ENCODE data around the gene AOC3.
"Not testable (repeated sequence)": the region's sequence is repeated elsewhere in the genome, so short reads cannot be mapped to it uniquely, and the experiment has no call there.

The AOC3 gene

DNA sequence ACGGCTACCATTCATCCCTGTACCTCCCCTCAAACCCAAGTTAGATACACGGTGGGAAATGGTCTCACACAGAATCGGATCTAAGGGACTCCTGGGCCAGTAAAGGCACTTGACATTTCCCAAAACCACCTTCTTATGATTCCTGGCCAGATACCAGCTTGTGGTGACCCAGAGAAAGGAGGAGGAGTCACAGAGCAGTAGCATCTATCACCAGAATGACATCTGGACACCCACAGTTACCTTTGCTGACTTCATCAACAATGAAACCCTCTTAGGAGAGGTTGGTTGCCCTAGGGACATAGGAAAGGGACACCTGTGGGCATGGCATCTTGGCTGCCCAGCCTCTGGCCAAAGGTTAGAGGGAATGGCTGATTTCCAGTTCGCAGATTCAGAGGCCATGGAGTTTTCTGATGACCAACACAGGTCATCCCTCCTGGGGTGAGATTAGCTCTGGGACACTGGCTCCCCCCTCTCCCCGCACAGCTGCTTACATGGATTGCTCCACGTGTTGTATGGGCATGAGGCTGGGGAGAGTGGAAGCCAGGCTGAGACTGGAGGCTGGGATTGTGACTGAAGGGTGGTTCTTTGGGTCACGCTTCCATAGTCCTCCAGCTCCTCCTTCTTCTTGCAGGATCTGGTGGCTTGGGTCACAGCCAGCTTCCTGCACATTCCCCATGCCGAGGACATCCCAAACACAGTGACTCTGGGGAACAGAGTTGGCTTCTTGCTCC is 1.4 kb upstream of the AOC3 start:
- in situ Hi-C loops (cut with HindIII; ENCODE audit: low pct_ligation_motif_present, low sequenced_read_pairs): no loop called here
- Histone ChIP-seq H3K27me3 (replicated peaks) (no peaks in the 10 kb centered on the region), H3K27ac (no peak overlapping the region), H3K36me3 (replicated peaks) (peaks cover 13% of the 10 kb centered on the region), H3K4me3 (ENCODE audit: low read depth, low read length) (no peak overlapping the region)
- DNase-seq: no peak
- TF ChIP-seq, protein P1, sequence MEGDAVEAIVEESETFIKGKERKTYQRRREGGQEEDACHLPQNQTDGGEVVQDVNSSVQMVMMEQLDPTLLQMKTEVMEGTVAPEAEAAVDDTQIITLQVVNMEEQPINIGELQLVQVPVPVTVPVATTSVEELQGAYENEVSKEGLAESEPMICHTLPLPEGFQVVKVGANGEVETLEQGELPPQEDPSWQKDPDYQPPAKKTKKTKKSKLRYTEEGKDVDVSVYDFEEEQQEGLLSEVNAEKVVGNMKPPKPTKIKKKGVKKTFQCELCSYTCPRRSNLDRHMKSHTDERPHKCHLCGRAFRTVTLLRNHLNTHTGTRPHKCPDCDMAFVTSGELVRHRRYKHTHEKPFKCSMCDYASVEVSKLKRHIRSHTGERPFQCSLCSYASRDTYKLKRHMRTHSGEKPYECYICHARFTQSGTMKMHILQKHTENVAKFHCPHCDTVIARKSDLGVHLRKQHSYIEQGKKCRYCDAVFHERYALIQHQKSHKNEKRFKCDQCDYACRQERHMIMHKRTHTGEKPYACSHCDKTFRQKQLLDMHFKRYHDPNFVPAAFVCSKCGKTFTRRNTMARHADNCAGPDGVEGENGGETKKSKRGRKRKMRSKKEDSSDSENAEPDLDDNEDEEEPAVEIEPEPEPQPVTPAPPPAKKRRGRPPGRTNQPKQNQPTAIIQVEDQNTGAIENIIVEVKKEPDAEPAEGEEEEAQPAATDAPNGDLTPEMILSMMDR (IDR thresholded peaks at IDR 0.05; ENCODE audit: low read depth, low read length, missing control alignments): no peak

DNA sequence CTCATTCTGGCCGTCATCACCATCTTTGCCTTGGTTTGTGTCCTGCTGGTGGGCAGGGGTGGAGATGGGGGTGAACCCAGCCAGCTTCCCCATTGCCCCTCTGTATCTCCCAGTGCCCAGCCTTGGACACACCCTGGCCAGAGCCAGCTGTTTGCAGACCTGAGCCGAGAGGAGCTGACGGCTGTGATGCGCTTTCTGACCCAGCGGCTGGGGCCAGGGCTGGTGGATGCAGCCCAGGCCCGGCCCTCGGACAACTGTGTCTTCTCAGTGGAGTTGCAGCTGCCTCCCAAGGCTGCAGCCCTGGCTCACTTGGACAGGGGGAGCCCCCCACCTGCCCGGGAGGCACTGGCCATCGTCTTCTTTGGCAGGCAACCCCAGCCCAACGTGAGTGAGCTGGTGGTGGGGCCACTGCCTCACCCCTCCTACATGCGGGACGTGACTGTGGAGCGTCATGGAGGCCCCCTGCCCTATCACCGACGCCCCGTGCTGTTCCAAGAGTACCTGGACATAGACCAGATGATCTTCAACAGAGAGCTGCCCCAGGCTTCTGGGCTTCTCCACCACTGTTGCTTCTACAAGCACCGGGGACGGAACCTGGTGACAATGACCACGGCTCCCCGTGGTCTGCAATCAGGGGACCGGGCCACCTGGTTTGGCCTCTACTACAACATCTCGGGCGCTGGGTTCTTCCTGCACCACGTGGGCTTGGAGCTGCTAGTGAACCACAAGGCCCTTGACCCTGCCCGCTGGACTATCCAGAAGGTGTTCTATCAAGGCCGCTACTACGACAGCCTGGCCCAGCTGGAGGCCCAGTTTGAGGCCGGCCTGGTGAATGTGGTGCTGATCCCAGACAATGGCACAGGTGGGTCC is 607 bp downstream of the AOC3 start:
- in situ Hi-C loops (cut with HindIII; ENCODE audit: low pct_ligation_motif_present, low sequenced_read_pairs); H3K4me3 ChIP-seq (ENCODE audit: low read depth, low read length); DNase-seq; H3K27ac ChIP-seq; H3K36me3 ChIP-seq (replicated peaks); H3K27me3 ChIP-seq (replicated peaks): not testable (repeated sequence)

DNA sequence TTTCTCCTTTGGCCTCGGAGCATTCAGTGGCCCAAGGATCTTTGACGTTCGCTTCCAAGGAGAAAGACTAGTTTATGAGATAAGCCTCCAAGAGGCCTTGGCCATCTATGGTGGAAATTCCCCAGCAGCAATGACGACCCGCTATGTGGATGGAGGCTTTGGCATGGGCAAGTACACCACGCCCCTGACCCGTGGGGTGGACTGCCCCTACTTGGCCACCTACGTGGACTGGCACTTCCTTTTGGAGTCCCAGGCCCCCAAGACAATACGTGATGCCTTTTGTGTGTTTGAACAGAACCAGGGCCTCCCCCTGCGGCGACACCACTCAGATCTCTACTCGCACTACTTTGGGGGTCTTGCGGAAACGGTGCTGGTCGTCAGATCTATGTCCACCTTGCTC is 1.4 kb downstream of the AOC3 start:
- Histone ChIP-seq H3K4me3 (ENCODE audit: low read depth, low read length) (no peak overlapping the region), H3K27me3 (replicated peaks) (no peaks in the 10 kb centered on the region), H3K36me3 (replicated peaks) (no peaks in the 10 kb centered on the region), H3K27ac (no peak overlapping the region)
- in situ Hi-C loops (cut with HindIII; ENCODE audit: low pct_ligation_motif_present, low sequenced_read_pairs): no loop called here
- TF ChIP-seq, protein P1 (IDR thresholded peaks at IDR 0.05; ENCODE audit: low read depth, low read length, missing control alignments): no peak
- no peak for DNase-seq

DNA sequence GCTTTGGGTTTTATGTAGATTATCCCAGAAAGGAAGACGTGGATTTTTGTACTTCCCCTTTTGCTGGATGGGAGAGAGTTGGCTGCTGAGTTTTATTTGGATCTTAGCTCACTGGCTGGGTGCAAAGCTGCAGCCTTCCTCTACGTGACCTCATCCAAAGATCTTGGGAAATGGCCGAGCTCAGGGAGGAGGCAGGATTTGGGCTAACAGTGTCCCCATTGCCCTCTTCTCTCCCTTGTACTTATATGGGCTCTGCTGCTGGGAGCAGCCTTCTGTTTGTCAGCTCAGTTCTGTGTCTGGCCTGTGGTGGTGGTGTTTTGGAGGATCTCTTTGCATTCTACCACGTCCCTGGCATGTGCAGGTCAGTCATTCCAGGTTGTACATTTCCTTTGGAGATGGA is 2.0 kb downstream of the AOC3 start:
- Histone ChIP-seq H3K4me3 (ENCODE audit: low read depth, low read length) (no peak overlapping the region), H3K27ac (no peak overlapping the region), H3K27me3 (replicated peaks) (no peaks in the 10 kb centered on the region), H3K36me3 (replicated peaks) (no peaks in the 10 kb centered on the region)
- DNase-seq: no peak
- in situ Hi-C loops (cut with HindIII; ENCODE audit: low pct_ligation_motif_present, low sequenced_read_pairs): no loop called here
- TF ChIP-seq, protein P1 (IDR thresholded peaks at IDR 0.05; ENCODE audit: low read depth, low read length, missing control alignments): no peak

DNA sequence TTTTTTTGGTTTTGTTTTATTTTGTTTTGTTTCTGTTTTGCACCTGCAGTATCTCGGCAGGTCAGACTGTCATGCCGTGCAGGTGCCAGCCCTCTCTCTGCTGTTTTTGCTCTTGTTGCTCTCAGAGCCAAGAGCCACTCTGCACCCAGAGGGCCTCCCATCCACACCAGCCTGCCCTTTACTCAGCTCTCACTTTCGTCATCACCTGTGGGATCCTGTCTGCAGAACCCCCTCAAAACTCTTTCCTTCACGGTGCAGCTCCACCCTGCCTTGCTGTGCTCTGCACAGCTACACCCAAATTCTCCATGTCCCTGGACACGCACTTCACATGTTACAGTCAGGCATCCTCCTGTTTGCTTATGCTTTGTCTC is 2.6 kb downstream of the AOC3 start:
- Histone ChIP-seq H3K27ac (no peak overlapping the region), H3K27me3 (replicated peaks) (no peaks in the 10 kb centered on the region), H3K36me3 (replicated peaks) (no peaks in the 10 kb centered on the region), H3K4me3 (ENCODE audit: low read depth, low read length) (no peak overlapping the region)
- no peak for DNase-seq
- in situ Hi-C loops (cut with HindIII; ENCODE audit: low pct_ligation_motif_present, low sequenced_read_pairs): no loop called here
- TF ChIP-seq, protein P1 (IDR thresholded peaks at IDR 0.05; ENCODE audit: low read depth, low read length, missing control alignments): no peak

DNA sequence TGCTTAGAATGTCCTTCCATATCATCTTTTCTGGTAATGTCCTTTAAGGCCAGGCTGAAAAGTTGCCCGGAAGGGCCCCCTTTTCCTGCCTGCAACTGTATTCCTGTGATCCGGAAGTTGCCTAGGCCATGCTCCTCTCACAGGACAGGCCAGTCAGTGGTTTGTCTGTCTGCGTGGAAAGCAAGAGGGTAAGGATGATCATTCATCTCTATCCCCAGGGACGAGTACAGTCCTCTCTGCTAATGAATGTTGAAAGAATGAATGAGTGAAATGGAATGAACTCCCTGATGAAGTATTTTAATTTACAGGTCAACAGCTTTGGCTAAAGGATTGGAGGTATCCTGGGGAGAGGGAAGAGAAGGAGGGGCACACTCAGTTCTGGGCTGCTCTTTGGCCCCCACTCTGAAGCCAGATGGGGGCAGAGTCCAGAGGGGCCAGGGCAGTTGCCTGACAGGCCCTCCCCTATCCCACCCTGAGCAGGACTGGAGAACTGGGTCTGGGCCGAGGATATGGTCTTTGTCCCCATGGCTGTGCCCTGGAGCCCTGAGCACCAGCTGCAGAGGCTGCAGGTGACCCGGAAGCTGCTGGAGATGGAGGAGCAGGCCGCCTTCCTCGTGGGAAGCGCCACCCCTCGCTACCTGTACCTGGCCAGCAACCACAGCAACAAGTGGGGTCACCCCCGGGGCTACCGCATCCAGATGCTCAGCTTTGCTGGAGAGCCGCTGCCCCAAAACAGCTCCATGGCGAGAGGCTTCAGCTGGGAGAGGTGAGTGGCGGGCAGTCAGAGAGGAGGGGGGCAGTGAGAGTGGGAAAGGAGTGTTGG is 3.2 kb downstream of the AOC3 start:
- in situ Hi-C loops (cut with HindIII; ENCODE audit: low pct_ligation_motif_present, low sequenced_read_pairs): no loop called here

More for the DNA sequence above, 3.2 kb downstream of the AOC3 start:
- TF ChIP-seq, protein P1 (IDR thresholded peaks at IDR 0.05; ENCODE audit: low read depth, low read length, missing control alignments): no peak
- DNase-seq: no peak
- Histone ChIP-seq H3K27ac (no peak overlapping the region), H3K27me3 (replicated peaks) (no peaks in the 10 kb centered on the region), H3K4me3 (ENCODE audit: low read depth, low read length) (no peak overlapping the region), H3K36me3 (replicated peaks) (no peaks in the 10 kb centered on the region)
